ENCODE results near the gene DYNLT3. TPM values are rescaled to one million over a fixed set of nuclear protein-coding genes. Genes with fewer than 3 reads are reported as not detected.

The DYNLT3 gene

Small RNA genes lying within 50 kb of the gene (small RNA-seq; reads per million reads assigned to genes)
- gene RNU6-49P (ENCODE audit: low read depth) = not detected

Data from mesenchymal stem cell (in vitro differentiated cells and primary cell).